ENCODE results near the gene ANGPT4.

GRCh38 chr20:958936-959815, 43.0 kb upstream of the ANGPT4 start:
- no peak for TF ChIP-seq POLR2A (IDR thresholded peaks at IDR 0.05)
- TF ChIP-seq, protein P1, sequence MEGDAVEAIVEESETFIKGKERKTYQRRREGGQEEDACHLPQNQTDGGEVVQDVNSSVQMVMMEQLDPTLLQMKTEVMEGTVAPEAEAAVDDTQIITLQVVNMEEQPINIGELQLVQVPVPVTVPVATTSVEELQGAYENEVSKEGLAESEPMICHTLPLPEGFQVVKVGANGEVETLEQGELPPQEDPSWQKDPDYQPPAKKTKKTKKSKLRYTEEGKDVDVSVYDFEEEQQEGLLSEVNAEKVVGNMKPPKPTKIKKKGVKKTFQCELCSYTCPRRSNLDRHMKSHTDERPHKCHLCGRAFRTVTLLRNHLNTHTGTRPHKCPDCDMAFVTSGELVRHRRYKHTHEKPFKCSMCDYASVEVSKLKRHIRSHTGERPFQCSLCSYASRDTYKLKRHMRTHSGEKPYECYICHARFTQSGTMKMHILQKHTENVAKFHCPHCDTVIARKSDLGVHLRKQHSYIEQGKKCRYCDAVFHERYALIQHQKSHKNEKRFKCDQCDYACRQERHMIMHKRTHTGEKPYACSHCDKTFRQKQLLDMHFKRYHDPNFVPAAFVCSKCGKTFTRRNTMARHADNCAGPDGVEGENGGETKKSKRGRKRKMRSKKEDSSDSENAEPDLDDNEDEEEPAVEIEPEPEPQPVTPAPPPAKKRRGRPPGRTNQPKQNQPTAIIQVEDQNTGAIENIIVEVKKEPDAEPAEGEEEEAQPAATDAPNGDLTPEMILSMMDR (IDR thresholded peaks at IDR 0.05), result no peak
- TF ChIP-seq EP300 (IDR thresholded peaks at IDR 0.05), result no peak

Data from tibial nerve (tissue), 4 donors.